Effector memory CD8-positive, alpha-beta T cell (primary cell): ENCODE results near the gene CMTM2.

Source experiments
- ATAC-seq: fragments of 150-1000 bp; cut with Tn5 transposase; replicated peaks from 2 replicates; pipeline ENCODE4 v1.10.0; 2021; ENCODE audit warnings: mild to moderate bottlenecking, moderate library complexity
- DNase-seq, 3 experiments: peaks; one replicate each; pipeline ENCODE4 v3.0.0; 2021
- H3K27ac Mint-ChIP-seq, 2 donors: one replicate each; pipeline ENCODE4 v1.8.0; 2022; ENCODE audit warnings: mild to moderate bottlenecking in 2 of 2, mixed read lengths in 2 of 2, moderate library complexity in 2 of 2
- H3K27me3 Mint-ChIP-seq, 2 donors: one replicate each; pipeline ENCODE4 v1.8.0; 2022; ENCODE audit warnings: mixed read lengths in 2 of 2
- H3K36me3 Mint-ChIP-seq: one replicate; pipeline ENCODE4 v1.8.0; 2022; ENCODE audit warnings: mild to moderate bottlenecking, moderate library complexity, mixed read lengths; ENCODE audit not compliant: insufficient read depth
- H3K4me1 Mint-ChIP-seq, 2 donors: one replicate each; pipeline ENCODE4 v1.8.0; 2022; ENCODE audit warnings: low read depth in 2 of 2, mixed read lengths in 2 of 2
- H3K4me3 Mint-ChIP-seq, 2 donors: one replicate each; pipeline ENCODE4 v1.8.0; 2022; ENCODE audit warnings: mild to moderate bottlenecking in 2 of 2, mixed read lengths in 2 of 2, moderate library complexity in 2 of 2
- H3K9me3 Mint-ChIP-seq, 2 donors: one replicate each; pipeline ENCODE4 v1.8.0; 2022; ENCODE audit warnings: mixed read lengths in 2 of 2
- total RNA-seq, 9 experiments: gene quantifications; one replicate each; lab custom pipeline; 2026; lab: John Stamatoyannopoulos, UW

Gene CMTM2, protein sequence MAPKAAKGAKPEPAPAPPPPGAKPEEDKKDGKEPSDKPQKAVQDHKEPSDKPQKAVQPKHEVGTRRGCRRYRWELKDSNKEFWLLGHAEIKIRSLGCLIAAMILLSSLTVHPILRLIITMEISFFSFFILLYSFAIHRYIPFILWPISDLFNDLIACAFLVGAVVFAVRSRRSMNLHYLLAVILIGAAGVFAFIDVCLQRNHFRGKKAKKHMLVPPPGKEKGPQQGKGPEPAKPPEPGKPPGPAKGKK
- 0 to 1.1 (median 0.13) reads per million in 9 experiments for total RNA-seq

- peaks cover 19 to 20% of the 10 kb centered on the region in 2 donors for H3K4me1 Mint-ChIP-seq
- DNase-seq = peak in 1 of 3 experiments; percentile 10
- peak within 1 kb of the TSS; percentile 73 to 75 for H3K4me3 Mint-ChIP-seq
- peak within 1 kb of the TSS in 1 of 2 donors; percentile 67 for H3K27ac Mint-ChIP-seq
- no peaks in the 10 kb centered on the region for H3K9me3 Mint-ChIP-seq
- peak; percentile 45 for ATAC-seq
- H3K36me3 Mint-ChIP-seq = peaks cover 10% of the 10 kb centered on the region
- H3K27me3 Mint-ChIP-seq = peaks cover 10 to 24% of the 10 kb centered on the region in 2 donors
Measured at GRCh38 chr16:66578651-66579531, at the start of gene CMTM2. Gene CMTM2 (plus strand): TSS chr16:66579463. CDS start chr16:66579608, 145 bp downstream.

DNA sequence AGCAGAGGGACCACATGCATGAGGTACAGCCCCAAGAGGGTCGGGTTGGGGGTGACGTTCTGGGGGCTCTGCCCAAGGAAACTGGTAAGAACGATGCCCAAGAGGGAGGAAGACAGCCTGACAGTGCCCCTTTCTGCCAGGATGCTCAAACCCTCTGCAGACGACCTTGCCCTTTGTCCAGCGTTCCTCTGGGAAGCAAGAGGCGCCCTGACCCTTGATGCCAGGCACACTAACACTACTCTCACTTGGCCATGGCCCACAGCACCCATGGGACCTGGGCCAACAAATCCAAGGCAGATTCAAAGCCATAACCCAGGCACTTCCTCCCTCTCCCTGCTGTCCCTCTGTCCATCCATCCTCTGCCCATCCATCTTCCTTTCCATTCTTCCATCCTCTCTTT, 49.8 kb upstream of the CMTM2 start:
- H3K27me3 Mint-ChIP-seq = no peaks in the 10 kb centered on the region
- no peak for ATAC-seq
- peaks cover 22 to 28% of the 10 kb centered on the region in 2 donors for H3K4me1 Mint-ChIP-seq
- H3K4me3 Mint-ChIP-seq = no peak overlapping the region
- DNase-seq = no peak
- H3K9me3 Mint-ChIP-seq = no peaks in the 10 kb centered on the region
- H3K27ac Mint-ChIP-seq = peak overlapping the region in 1 of 2 donors; percentile 66
- peaks cover 8% of the 10 kb centered on the region for H3K36me3 Mint-ChIP-seq

- peaks cover 15% of the 10 kb centered on the region for H3K36me3 Mint-ChIP-seq
Measured at GRCh38 chr16:66534376-66534799, 44.9 kb upstream of the CMTM2 start.

DNA sequence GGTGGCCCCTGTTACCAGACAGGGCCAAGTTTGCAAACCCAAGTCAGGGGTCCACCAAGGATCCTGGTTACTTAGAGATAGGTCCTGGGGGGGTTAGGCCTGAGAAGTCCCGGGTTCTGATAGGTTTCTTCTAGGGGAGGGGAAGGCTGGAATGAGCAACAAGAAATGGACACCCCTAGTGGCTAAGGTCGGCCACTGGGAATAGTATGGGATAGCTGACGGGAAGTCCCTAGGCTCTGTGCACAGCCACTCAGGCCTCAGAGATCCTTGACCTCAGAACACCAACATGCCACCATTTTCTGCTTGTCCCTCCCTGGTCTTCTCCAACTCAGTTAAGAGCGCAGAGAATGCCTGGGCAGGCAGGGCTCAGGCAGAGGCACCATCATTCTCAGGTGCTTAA, 42.7 kb upstream of the CMTM2 start:
- ATAC-seq = no peak
- Mint-ChIP-seq H3K4me1 (peaks cover 15 to 28% of the 10 kb centered on the region in 2 donors), H3K9me3 (no peaks in the 10 kb centered on the region), H3K27ac (no peak overlapping the region), H3K36me3 (peaks cover 11% of the 10 kb centered on the region), H3K27me3 (no peaks in the 10 kb centered on the region), H3K4me3 (no peak overlapping the region)
- no peak for DNase-seq

More at GRCh38 chr16:66534376-66534799, 44.9 kb upstream of the CMTM2 start:
- H3K4me1 Mint-ChIP-seq = peaks cover 14% of the 10 kb centered on the region in 2 donors
- ATAC-seq (no peak), DNase-seq (no peak)
- no peaks in the 10 kb centered on the region for H3K27me3 Mint-ChIP-seq
- H3K27ac Mint-ChIP-seq = no peak overlapping the region
- no peak overlapping the region for H3K4me3 Mint-ChIP-seq
- H3K9me3 Mint-ChIP-seq = no peaks in the 10 kb centered on the region

DNA sequence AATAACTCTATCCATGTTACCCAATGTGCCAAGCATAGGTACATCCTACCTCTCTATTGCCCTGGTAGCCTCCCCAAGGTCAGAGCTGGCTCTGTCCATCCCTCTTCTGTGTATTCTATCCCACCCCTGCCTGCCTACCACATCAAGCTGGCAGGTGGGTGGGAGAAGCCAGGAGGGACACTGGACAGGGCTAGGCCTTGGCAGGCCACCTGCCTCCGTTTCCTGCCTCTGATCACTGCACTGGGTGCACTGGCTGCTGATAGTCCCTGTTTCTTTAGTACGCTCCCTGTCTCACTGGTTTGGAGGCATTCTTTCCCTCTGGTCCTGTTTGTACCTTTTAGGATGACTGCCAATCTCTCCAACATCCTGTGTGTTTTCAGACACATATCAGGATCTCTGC, 42.0 kb upstream of the CMTM2 start:
- no peak overlapping the region for H3K4me3 Mint-ChIP-seq
- H3K4me1 Mint-ChIP-seq = peaks cover 15 to 28% of the 10 kb centered on the region in 2 donors
- no peak overlapping the region for H3K27ac Mint-ChIP-seq
- no peaks in the 10 kb centered on the region for H3K9me3 Mint-ChIP-seq
- H3K36me3 Mint-ChIP-seq = peaks cover 11% of the 10 kb centered on the region
- DNase-seq (no peak), ATAC-seq (no peak)
- H3K27me3 Mint-ChIP-seq = no peaks in the 10 kb centered on the region

GRCh38 chr16:66538910-66539309, 40.4 kb upstream of the CMTM2 start:
- Mint-ChIP-seq H3K4me1 (peaks cover 15 to 28% of the 10 kb centered on the region in 2 donors), H3K27me3 (no peaks in the 10 kb centered on the region), H3K4me3 (peak overlapping the region; percentile 12 to 19), H3K27ac (peak overlapping the region in 1 of 2 donors; percentile 51), H3K9me3 (no peaks in the 10 kb centered on the region), H3K36me3 (peaks cover 11% of the 10 kb centered on the region)
- no peak for DNase-seq
- no peak for ATAC-seq

- no peaks in the 10 kb centered on the region for H3K9me3 Mint-ChIP-seq
- H3K36me3 Mint-ChIP-seq = peaks cover 11% of the 10 kb centered on the region
- H3K27me3 Mint-ChIP-seq = no peaks in the 10 kb centered on the region
- H3K27ac Mint-ChIP-seq = peak overlapping the region in 1 of 2 donors; percentile 51
- H3K4me1 Mint-ChIP-seq = peaks cover 13 to 28% of the 10 kb centered on the region in 2 donors
- H3K4me3 Mint-ChIP-seq = peak overlapping the region in 1 of 2 donors; percentile 21
- DNase-seq = no peak
- ATAC-seq = peak; percentile 78
Measured at GRCh38 chr16:66539623-66540469, 39.4 kb upstream of the CMTM2 start.

GRCh38 chr16:66541388-66542355, 37.6 kb upstream of the CMTM2 start:
- no peak overlapping the region for H3K27ac Mint-ChIP-seq
- no peak for DNase-seq
- peaks cover 11% of the 10 kb centered on the region for H3K36me3 Mint-ChIP-seq
- no peak overlapping the region for H3K4me3 Mint-ChIP-seq
- H3K27me3 Mint-ChIP-seq = no peaks in the 10 kb centered on the region
- no peak for ATAC-seq
- no peaks in the 10 kb centered on the region for H3K9me3 Mint-ChIP-seq
- H3K4me1 Mint-ChIP-seq = peaks cover 14 to 28% of the 10 kb centered on the region in 2 donors

DNA sequence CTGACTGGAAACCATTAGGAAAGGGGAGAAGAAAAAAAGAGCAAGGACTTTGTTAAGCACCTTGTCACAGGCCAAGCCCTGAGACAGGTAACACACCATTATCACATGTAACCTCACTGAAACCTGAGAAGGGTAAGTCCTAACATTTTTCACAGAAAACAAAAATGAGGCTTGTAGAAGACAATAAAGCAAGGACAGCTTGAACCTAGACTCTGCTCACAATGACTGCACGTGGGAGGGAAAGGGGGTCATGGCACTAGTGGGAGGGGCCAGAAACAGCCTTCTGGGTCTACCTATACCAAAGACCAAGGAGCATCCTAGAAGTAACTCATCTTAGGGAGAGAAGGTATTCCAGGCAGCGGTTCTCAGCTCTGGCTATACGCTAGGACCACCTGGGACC, 36.9 kb upstream of the CMTM2 start:
- no peak overlapping the region for H3K27ac Mint-ChIP-seq
- peaks cover 8% of the 10 kb centered on the region for H3K36me3 Mint-ChIP-seq
- H3K9me3 Mint-ChIP-seq = no peaks in the 10 kb centered on the region

DNA sequence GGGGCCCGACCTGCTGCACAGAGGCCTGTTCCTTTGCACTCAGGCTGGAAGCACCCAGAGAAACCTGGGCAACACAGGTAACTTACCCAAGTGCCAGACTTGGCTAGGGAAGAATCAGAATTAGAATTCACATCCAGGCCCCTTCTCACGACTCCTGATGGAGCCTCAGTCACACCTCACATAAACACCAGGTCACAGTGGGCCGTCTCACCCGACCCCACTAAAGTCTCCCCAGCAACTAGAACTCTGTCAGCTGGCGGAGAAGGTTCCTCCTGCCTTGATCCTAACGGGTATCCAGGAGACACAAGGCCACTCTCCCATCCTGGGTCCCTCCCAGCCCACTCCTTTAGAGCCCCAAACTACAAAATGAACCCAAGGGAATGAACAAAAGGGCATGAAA, 35.7 kb upstream of the CMTM2 start:
- Mint-ChIP-seq H3K9me3 (no peaks in the 10 kb centered on the region), H3K4me1 (peaks cover 23 to 31% of the 10 kb centered on the region in 2 donors), H3K36me3 (peaks cover 6% of the 10 kb centered on the region), H3K27me3 (no peaks in the 10 kb centered on the region), H3K4me3 (no peak overlapping the region), H3K27ac (peak overlapping the region; percentile 33 to 42)
- ATAC-seq = no peak
- DNase-seq = no peak

More for the DNA sequence above, 36.9 kb upstream of the CMTM2 start:
- Mint-ChIP-seq H3K27me3 (no peaks in the 10 kb centered on the region), H3K4me1 (peaks cover 18 to 30% of the 10 kb centered on the region in 2 donors), H3K4me3 (no peak overlapping the region)
- ATAC-seq = no peak
- no peak for DNase-seq

DNA sequence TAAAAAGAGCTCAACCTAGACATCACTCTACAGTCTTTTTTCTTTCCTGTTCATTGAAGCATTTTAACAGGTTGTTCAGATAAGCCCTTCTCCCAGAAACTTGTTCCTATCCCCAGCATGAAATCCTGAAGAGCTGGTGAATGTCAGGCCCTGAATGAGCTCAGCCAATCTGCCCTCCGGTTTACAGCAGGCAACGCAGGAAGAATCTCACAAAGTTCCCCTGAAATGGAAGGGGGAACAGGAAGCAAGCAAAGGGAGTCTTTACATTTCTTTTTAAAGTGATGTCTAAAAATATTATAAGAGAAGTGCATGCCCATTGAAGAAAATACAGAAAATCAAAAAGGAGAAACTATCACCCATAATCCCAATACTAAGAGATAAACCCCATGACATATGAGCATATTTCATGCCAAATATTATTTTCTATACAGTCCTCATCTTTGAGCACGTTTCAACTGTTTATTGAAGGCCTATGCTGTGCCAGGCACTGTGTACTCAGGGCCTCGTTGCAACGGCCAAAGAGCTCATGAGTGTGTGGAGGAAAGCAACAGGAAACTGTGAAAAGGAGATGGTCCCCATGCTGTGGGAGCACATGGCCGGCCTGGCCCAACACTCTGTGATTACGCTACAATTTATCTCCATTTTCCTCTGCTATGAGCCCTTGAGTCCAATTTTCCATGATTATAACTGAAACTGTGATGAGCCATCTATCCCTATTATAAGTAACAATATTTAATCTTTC, 35.1 kb upstream of the CMTM2 start:
- Mint-ChIP-seq H3K4me3 (no peak overlapping the region), H3K4me1 (peaks cover 26 to 35% of the 10 kb centered on the region in 2 donors), H3K36me3 (peaks cover 2% of the 10 kb centered on the region), H3K9me3 (no peaks in the 10 kb centered on the region), H3K27me3 (no peaks in the 10 kb centered on the region), H3K27ac (peak overlapping the region; percentile 33 to 42)
- ATAC-seq = no peak
- no peak for DNase-seq
